Hindlimb muscle (tissue), 1 donor: Measurements from ENCODE around the gene SPAG4. TPM values are rescaled to one million over a fixed set of nuclear protein-coding genes. Genes with fewer than 3 reads are reported as not detected.

Experiments used
- DNase-seq: peaks from one replicate; pipeline ENCODE4 v3.0.0-alpha.2; 2013
- polyA plus RNA-seq: library from polyadenylated mRNA; unstranded; fragments of 120-200 nt; gene quantifications from one replicate; pipeline ENCODE4 v1.2.1, GENCODE V29; 2013; ENCODE audit not compliant: insufficient read length

SPAG4 gene, protein sequence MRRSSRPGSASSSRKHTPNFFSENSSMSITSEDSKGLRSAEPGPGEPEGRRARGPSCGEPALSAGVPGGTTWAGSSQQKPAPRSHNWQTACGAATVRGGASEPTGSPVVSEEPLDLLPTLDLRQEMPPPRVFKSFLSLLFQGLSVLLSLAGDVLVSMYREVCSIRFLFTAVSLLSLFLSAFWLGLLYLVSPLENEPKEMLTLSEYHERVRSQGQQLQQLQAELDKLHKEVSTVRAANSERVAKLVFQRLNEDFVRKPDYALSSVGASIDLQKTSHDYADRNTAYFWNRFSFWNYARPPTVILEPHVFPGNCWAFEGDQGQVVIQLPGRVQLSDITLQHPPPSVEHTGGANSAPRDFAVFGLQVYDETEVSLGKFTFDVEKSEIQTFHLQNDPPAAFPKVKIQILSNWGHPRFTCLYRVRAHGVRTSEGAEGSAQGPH
- polyA plus RNA-seq, result 3.7 TPM

DNA sequence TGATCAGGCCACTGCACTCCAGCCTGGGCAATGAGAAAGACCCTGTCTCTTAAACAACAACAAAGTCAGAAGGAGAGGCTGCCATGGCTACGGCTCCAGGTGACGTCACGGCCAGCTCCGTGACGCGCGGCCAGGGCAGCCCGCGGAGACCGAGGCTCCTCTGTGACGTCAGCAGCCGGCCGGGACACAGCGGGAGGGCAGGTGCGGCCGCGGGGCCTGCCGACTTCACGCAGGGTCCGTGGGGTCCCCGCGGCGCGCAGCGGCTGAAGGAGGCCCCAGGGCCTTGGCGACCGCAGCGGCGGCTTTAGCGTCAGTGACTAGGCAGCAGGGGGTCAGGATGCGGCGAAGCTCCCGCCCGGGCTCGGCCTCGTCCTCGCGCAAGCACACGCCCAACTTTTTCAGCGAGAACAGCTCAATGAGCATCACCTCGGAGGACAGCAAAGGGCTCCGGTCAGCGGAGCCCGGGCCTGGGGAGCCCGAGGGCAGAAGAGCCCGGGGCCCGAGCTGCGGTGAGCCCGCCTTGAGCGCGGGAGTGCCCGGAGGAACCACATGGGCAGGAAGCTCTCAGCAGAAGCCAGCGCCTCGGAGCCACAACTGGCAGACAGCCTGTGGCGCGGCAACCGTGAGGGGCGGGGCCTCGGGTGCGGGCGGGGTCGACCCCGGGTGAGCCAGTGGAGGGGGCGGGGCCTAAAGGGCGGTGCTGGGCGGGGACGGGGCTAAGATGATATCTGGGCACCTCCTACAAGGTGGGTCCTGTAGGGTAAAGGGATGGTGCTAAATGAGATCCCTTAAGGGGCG lies at the start of gene SPAG4:
Gene SPAG4, plus strand, starts transcription at position 163 of the 798 bp plus-strand sequence. Its CDS starts 175 bp downstream, at position 338.
- peak; percentile 89 for DNase-seq

DNA sequence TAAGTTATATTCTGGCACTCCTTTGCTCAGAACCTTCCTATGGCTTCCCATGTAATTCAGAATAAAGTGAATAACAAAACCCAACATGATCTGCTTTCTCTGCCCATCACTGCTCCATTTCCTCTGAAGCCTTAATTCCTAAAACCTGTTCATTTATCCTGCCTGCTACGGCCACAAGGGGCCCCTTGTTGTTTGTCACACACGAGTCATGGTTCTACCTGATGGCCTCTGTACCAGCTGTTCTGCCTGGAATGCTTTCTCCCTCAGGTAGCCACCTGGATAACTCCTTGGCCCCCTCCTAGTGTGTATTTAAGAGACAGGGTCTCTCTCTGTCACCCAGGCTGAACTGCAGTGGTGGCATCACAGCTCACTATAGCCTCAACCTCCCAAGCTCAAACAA lies 47.0 kb upstream of the SPAG4 start:
- DNase-seq, result no peak

DNA sequence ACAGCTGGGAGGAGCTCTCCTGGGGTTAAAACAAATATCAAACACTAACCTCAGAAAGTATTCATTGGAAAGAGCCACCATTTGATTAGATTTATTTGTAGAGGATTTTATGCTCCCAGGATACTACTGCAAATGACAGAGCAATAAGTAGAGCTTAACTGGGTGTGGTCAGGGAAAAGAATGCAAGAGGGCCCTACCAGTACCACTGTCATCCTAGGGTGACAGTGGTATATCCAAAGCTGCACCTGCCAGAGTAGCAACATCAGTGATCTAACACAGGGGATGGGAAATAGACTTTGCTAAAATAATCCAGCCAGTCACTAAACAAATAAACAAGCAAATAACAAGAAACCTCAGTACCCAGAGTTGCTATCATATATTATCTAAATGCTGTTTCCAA lies 44.1 kb upstream of the SPAG4 start:
- DNase-seq, result no peak

DNA sequence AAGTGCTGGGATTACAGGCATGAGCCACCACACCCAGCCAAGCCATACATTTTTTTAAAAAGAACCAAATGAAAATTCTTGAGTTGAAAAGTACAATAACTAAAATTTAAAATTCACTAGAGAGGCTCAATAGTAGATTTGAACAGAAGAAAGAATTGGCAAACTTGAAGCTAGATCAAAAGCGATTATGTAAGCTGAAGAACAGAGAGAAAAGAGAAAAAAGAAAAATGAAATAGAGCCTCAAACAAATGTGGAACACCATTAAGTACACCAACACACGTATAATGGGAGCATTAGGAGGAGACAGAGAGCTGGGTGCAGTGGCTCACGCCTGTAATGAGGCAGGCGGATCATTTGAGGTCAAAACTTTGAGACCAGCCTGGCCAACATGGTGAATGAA lies 42.8 kb upstream of the SPAG4 start:
- DNase-seq, result no peak

DNA sequence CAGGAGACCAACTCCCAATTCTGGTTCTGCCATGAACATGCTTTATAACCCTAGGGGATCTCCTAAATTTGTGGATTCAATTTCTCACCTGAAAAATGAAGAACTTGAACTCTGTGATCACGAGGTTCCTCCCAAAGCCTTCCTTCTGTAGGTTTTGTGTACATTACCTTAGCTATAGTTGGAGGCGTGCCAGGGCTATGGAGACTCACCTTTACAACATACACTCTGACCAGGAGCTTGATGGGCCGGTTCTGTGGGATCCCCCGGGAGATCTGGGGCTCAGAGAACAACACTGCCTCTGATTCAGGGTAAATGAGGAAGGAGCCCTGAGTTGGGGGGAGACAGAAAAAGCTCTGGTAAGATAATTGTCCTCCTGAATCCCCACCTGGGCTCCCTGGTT lies 39.7 kb upstream of the SPAG4 start:
- no peak for DNase-seq

DNA sequence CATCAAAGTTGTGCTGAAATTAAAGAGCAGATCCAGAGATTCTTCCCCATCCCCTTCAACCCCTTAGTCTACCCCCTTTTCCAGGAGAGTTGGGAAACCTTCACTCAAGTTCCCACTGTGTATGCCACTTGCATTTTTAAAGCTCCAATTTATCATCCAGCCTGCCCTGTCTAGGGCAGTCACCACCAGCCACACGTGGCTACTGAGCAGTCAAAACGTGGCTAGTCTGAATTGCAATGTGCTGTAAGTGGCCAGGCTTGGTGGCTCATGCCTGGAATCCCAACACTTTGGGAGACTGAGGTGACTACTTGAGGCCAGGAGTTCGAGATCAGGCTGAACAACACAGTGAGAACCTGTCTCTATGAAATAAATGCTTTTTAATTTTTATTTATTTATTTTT lies 38.8 kb upstream of the SPAG4 start:
- DNase-seq, result no peak

DNA sequence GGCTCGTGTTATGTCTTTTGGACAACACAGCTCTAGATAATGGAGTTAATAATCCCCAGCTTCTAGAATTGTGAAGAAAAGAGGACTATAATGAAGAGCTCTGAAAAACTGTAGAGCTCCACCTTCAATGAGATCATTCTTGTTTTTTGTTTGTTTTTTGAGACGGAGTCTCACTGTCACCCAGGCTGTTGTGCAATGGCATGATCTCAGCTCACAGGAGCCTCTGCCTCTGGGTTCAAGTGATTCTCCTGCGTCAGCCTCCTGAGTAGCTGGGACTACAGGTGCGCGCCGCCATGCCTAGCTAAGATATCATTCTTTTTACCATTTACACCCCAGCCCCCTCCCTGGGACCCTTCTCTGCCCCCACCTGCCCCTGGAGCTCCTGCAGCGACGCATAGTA lies 37.2 kb upstream of the SPAG4 start:
- DNase-seq, result no peak

DNA sequence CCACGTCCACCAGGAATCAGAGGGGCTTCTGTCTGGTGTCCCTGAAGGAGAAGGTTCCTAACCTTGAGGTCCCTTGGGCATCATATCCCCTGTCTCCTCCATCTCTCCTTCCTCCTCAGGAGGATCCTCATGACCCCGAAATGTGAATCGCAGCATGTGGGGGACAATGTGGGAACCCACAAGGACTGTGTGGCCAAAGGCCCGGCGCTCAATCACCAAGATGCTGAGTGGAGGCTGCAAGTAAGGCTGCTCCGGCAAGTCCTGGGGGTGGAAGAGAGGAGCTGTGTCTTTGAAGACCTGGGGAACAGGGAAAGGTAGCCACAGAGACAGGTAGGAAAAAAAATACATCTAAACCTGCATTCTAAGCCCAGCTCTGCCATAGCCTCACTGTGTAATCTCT lies 36.4 kb upstream of the SPAG4 start:
- no peak for DNase-seq

DNA sequence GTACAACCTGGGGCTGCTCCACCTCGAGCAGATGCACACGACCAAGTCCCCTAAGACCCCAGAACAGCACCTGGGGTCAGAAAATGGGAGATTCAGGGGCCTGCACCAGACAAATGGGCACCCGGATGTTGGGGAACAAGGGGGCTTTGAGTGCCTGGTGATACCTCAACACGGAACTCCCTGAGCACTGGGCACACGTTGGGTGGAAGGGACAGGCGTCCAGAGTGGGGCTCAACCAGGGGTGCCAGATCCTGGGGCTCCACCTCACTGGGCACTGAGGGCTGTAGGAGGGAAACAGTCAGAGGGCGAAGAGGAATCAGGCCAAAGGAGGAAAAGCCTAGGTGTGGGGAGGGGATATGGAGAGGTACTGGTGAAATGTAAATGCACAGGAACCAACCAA lies 33.5 kb upstream of the SPAG4 start:
- DNase-seq, result no peak

DNA sequence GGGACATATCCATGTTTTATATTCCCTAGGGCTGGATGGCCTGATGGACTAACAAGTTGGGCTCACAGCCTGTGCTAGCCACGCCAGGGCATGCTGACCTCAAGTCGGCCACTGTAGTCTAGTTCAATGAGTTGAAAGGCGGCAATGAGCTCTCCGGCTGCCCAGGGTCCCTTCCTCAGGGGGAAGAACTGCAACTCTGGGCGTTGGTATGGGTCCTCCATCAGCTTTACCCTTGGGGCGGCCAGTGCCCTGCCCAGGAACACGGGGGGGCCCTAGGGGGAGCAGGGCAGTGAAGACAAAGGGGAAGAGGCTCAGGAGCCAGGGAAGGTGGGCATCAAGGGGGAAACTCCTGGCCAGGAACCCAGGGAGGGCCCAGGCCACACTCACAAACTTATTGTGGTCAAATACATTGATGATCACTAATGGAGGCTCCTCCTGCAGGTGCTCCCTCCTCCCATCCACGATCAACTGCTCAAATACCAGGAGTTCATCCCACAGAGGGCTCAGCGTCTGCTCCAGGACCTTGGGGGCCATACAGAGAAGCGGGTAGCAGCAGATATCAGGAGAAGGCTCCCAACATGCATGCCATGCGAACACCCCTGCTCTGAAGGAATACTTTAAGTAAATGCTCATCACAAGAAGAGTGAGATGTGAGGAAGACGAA lies 32.8 kb upstream of the SPAG4 start:
- DNase-seq, result no peak

DNA sequence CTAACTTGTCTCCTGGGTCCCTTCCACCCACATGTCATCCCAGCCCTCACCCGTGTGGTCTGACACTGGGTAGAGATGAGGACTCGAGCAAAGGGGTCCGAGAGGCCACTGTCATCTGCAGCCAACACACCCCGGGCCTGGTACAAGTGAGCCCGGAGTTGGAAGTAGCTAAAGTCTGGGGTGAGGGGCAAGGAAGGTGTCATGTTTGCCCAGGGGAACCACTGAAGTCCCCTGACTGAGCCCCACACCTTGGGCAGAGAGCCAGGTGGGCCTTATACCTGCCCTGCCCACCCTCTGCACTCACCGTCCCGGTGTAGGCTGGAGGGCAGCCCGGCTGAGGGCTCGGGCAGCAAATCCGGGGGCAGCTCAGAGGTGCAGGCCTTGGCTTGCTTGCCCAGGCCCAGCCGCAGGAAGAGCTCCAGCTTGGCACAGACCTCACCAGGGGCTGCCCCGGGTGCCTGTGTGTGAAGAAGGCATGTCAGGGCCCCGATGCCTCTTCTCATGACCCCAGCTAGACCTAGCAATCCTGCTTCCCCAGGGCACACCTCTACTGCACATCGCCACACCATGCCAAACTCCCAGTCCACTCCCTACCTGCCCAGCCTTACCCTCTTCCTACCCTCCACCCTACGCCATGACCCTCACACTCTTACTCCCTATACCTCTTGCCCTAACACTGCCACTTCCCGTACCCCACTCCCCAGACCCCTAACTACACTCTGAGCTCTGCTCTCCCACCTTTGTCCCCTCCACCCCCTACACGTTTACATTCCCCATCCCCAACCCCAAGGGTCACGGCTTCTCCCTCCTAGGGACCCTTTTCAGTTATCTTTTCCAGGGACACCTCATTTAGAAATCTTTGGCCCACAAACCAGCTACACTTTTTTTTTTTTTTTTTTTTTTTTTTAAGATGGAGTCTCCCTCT lies 31.7 kb upstream of the SPAG4 start:
- DNase-seq, result no peak

DNA sequence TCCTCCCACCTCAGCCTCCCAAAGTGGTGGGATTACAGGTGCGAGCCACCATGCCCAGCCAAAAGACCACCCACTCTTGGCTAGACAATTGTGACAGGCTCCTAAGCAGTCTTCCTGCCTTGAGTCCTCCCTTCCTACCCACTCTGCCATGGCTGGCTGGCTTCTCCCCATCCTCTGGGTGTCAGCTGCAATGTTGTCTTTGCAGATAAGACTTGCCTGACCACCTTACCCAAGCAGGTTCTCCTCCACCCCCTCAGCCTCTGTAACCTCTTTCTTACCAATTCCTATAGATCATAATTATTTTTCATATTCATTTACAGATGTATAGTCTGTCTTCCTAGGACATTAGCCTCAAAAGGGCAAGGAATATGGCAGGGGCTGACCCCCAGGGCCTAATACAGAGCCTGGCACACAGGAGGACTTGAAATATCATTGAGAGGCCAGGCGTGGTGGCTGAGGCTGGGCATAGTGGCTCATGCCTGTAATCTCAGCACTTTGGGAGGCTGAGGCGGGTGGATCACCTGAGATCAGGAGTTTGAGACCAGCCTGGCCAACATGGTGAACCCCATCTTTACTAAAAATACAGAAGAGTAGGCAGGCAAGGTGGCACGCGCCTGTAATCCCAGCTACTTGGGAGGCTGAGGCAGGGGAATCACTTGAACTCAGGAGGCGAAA lies 28.7 kb upstream of the SPAG4 start:
- DNase-seq, result no peak

DNA sequence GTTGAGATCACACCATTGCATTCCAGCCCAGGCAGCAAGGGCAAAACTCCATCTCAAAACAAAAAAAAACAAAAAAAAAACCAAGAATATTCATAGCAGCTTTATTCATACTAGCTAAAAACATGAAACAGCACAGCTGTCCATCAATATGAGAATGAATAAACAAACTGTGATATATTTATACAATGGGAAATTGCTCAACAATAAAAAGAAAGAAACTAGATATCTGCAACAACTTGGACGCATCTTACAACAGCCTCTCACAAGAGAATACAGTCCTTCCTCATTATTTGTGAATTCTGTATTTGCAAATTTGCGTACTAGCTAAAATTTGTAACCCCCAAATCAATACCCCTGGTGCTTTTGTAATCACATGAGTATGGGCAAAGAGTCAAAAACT lies 28.2 kb upstream of the SPAG4 start:
- no peak for DNase-seq

DNA sequence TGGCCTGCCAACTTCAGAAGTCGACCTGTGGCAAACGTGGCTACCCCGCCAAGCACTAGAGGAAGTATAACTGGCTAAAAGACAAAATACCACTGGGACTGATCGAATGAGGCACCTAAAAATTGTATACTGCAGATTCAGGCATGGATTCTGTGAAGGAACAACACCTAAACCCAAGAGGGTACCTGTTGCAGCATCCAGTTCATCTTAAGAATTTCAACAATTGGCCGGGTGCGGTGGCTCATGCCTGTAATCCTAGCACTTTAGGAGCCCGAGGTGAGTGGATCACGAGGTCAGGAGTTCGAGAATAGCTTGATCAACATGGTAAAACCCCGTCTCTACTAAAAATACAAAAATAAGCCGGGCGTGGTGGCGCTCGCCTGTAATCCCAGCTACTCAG lies 27.2 kb upstream of the SPAG4 start:
- no peak for DNase-seq

DNA sequence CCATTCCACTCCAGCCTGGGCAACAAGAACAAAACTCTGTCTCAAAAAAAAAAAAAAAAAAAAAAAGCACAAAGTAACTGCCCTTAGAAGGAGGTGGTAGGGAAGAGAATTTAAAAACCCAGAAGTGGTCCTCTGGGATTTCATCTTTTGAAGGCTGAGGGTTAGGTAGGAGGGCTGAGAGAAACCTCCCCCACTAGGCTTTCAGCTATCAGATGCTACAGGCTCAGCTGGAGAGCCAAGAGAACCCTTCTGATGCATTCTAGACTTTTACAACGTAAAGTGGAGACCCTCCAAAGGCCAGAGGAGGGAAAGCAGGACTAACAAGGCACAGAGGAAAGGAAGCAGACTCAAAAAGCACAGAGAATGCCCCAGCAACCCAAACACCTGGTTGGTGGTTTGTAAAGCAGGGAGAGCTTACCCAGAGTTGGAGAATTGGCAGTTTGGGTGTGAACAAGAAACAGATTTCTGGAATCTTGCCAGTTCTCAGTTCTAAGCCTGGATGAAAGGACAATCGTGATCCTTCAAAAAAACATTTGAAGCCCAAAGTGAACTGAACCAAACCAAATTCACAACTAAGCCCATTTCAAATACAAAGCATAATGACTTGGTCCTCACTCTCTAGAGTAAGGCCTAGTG lies 23.2 kb upstream of the SPAG4 start:
- no peak for DNase-seq

DNA sequence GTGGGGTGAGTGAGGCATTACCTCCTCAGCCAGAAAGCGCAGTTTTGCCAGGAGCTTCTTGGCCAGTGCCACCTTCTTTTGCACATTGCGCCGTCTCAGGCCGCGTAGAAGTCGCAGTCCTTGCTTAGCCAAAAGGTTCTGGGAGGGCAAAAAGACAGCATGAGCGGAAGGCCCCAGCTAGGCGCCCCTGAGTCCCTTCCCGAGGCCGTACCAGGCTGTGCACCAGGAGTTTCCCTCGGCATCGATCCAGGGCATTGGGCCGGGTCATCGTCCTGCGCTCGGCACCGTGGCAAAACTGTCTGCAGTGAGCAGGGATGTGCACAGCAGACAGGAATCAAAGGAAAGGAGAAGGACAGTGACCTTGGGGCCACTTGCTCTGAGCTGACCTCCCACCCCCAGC lies 20.2 kb upstream of the SPAG4 start:
- DNase-seq, result no peak

DNA sequence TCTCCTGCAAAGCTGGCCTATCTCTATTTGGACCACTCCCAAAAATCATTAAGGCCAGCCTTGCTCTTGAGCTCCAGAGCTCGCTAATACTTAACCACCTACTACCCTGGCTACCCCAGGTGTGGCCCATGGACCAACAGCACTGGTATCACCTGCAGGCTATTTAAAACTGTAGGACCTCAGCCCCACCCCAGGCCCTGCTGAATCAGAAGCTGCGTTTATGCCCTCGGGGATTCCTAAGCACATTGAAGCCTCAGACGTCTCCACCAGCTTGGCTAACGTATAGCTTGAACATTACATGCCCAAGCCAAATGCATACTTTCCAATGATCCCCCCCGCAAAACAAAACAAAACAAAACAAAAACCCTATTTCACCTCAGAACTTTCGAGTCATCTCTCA lies 19.7 kb upstream of the SPAG4 start:
- DNase-seq, result no peak

DNA sequence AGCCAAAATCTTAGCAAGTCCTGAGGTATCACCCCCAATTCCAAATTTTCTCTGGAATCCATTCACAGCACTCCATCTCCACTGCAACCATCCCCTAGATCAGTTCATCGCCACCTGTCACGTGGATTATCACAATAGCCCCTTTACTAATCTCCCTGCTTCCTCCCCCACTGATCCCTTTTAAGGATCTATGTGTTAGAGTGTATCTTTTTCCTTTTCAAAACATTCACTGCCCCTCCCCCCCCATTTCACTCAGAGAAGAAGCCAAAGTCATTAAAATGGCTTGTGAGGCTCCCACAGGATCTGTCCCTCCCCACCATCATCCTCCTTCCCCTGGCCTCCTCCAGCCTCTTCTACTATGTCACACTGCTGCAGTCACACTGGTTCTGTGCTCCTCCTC lies 18.4 kb upstream of the SPAG4 start:
- no peak for DNase-seq

DNA sequence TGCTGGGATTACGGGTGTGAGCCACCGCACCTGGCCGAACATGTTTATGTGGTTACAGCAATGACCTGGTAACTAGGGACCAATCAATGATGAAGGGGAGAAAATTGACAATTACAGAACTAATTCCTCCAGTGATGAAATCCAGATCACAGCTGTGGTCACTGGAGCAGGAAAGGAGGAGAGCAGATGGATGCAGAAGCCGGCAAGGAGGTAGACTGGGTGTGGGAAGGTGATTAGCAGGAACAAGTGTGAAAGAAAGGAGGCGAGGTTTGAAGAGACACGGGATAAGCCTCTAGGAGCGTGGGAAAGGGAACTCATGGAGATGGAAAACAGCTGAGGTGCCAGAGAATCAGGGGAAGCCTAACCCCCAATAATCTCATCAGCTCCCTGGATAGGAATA lies 17.2 kb upstream of the SPAG4 start:
- no peak for DNase-seq

DNA sequence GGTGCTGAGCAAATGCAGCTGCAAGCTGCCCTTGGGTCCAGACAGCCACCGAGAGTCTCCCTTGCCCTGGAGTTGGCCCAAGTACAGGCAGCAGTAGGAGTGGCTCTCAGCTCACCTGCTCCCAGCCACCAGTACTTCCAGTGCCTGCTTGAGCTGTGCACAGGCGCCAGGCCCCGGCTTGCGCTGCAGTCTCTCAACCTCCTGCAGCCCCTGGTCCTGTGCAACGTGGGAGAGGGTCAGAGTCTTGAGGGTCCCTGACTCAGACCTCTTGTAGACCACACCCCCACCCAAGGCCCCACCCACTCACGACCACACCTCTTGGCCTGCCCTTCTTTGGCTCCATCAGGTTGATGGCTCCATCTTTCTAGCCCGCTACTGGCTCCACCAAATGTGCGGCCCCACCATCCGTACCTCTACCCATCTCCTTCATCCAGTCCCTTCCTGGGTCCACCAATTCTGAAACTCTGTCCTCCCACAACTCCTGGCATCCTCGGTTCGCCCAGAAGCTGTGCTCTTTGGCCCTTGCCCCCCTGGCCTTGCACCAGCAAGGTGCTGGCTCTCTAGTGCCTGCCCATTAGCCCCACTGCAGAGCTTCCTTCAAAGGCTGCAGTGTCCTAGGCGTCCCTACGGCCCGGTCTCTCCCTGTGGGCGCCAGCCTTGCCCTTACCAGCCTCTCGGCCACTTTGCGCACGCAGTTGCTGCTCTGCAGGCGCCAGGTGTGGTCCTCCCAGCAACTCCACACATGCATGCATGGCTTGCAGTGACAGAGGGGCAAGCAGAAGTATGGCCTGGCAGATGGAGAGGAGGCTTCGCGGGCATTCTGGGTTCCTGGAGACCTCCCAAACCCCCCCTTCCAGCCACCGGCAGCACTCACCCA lies 16.5 kb upstream of the SPAG4 start:
- no peak for DNase-seq
